PC-9 (cell line): ENCODE data around the gene KIF5C.

Experiments
- EZH2 ChIP-seq: fragments of 200-600 bp; sonication (generic); IDR thresholded peaks from 2 replicates; pipeline ENCODE4 v1.8.0; 2017; ENCODE audit warnings: antibody characterized with exemption, low read depth
- TF ChIP-seq, protein P1 (sequence below): fragments of 200-600 bp; sonication (generic); conservative IDR thresholded peaks from 2 replicates; pipeline ENCODE4 v1.6.1; 2017; ENCODE audit warnings: mixed run types, antibody characterized with exemption, mild to moderate bottlenecking, moderate library complexity

DNA sequence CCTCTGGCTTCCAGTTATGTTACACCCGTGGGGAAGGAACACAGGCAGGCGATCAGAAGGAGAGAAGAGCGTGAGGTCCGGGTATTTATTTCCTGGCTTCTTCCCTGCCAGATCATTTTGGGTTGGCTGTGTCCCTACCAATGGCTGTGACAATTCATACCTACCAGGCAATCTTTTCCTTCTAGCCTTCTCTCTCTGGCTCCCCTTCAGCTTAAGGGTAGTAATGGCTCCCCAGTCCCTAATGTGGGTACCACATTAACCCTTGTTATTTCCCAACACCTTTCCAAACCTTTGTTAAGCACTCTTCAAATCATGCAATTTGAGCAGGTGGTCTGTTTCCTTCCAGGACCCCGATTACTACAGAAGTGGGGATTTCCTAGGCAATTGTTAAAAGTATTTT lies 84.7 kb downstream of the KIF5C start:
- no peak for TF ChIP-seq EZH2
- TF ChIP-seq, protein P1, sequence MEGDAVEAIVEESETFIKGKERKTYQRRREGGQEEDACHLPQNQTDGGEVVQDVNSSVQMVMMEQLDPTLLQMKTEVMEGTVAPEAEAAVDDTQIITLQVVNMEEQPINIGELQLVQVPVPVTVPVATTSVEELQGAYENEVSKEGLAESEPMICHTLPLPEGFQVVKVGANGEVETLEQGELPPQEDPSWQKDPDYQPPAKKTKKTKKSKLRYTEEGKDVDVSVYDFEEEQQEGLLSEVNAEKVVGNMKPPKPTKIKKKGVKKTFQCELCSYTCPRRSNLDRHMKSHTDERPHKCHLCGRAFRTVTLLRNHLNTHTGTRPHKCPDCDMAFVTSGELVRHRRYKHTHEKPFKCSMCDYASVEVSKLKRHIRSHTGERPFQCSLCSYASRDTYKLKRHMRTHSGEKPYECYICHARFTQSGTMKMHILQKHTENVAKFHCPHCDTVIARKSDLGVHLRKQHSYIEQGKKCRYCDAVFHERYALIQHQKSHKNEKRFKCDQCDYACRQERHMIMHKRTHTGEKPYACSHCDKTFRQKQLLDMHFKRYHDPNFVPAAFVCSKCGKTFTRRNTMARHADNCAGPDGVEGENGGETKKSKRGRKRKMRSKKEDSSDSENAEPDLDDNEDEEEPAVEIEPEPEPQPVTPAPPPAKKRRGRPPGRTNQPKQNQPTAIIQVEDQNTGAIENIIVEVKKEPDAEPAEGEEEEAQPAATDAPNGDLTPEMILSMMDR = no peak
